IMR-90 (cell line): Measurements from ENCODE around the gene NTRK2. TPM values are rescaled to one million over a fixed set of nuclear protein-coding genes. Genes with fewer than 3 reads are reported as not detected.

Experiments used
- ATAC-seq: fragments of 200-7000 bp; cut with Tn5 transposase; 2 replicates; pipeline ENCODE4 v1.9.1; 2020; ENCODE audit warnings: low read depth, mild to moderate bottlenecking, moderate library complexity
- BruUV-seq: library from RNA; stranded (reverse); fragments of 400-500 nt; replicated peaks from 2 replicates; lab custom pipeline; 2021; lab: Mats Ljungman, UMichigan
- CTCF ChIA-PET: fragments of 300-600 bp; formaldehyde crosslinking; extraction: SDS; loops from one replicate; lab custom pipeline; 2021; ENCODE audit warnings: antibody characterized with exemption; lab: Yijun Ruan, JAX
- POLR2A ChIA-PET: fragments of 300-600 bp; sonication (Branson Sonifier 250); formaldehyde crosslinking; loops from one replicate; lab custom pipeline; 2022; ENCODE audit warnings: antibody characterized with exemption; ENCODE audit not compliant: unreplicated experiment; lab: Charles Lee
- DNase-seq: peaks from one replicate; pipeline ENCODE4 v3.0.0; 2013
- H2AFZ ChIP-seq: replicated peaks from 2 replicates; pipeline ENCODE3; 2013; ENCODE audit warnings: low read length, mild to moderate bottlenecking; ENCODE audit not compliant: poor library complexity
- H2AK5ac ChIP-seq: 2 replicates; pipeline ENCODE4 v1.6.1; 2013; ENCODE audit warnings: low read depth, low read length, inconsistent platforms
- H2AK9ac ChIP-seq: replicated peaks from 2 replicates; pipeline ENCODE3; 2013; ENCODE audit warnings: mild to moderate bottlenecking, low read depth, low read length, moderate library complexity; ENCODE audit not compliant: poor library complexity
- H2BK120ac ChIP-seq: 2 replicates; pipeline ENCODE4 v1.6.1; 2013; ENCODE audit warnings: low read depth, low read length, inconsistent platforms
- H2BK15ac ChIP-seq: 3 replicates; pipeline ENCODE4 v1.6.1; 2013; ENCODE audit warnings: low read depth, low read length, inconsistent platforms
- H2BK20ac ChIP-seq: 2 replicates; pipeline ENCODE4 v1.6.1; 2013; ENCODE audit warnings: low read depth, mild to moderate bottlenecking, inconsistent platforms, low read length, moderate library complexity
- H2BK5ac ChIP-seq: 2 replicates; pipeline ENCODE4 v1.6.1; 2013; ENCODE audit warnings: mild to moderate bottlenecking, low read depth, low read length, inconsistent platforms; ENCODE audit not compliant: poor library complexity, severe bottlenecking
- H3K14ac ChIP-seq: replicated peaks from 2 replicates; pipeline ENCODE4 v1.6.1; 2013; ENCODE audit warnings: low read depth, low read length, inconsistent platforms
- H3K18ac ChIP-seq: 2 replicates; pipeline ENCODE4 v1.6.1; 2013; ENCODE audit warnings: low read depth, low read length, control low read depth
- H3K23ac ChIP-seq: 2 replicates; pipeline ENCODE4 v1.6.1; 2013; ENCODE audit warnings: low read depth, low read length, inconsistent platforms
- H3K27ac ChIP-seq: 2 replicates; pipeline ENCODE4 v1.5.1; 2013; ENCODE audit warnings: mild to moderate bottlenecking, control low read depth, low read length; ENCODE audit not compliant: insufficient read depth
- H3K27me3 ChIP-seq: 2 replicates; pipeline ENCODE4 v1.6.1; 2013; ENCODE audit warnings: low read length; ENCODE audit not compliant: control insufficient read depth, insufficient read depth
- H3K36me3 ChIP-seq: 2 replicates; pipeline ENCODE4 v1.6.1; 2013; ENCODE audit warnings: low read length, mixed read lengths; ENCODE audit not compliant: control insufficient read depth, insufficient read depth
- H3K4ac ChIP-seq: 2 replicates; pipeline ENCODE4 v1.6.1; 2013; ENCODE audit warnings: low read depth, low read length, inconsistent platforms
- H3K4me1 ChIP-seq: 2 replicates; pipeline ENCODE4 v1.6.1; 2013; ENCODE audit warnings: low read length, mixed read lengths; ENCODE audit not compliant: control insufficient read depth, insufficient read depth
- H3K4me2 ChIP-seq: 2 replicates; pipeline ENCODE4 v1.6.1; 2013; ENCODE audit warnings: low read depth, mild to moderate bottlenecking, control low read depth, low read length, moderate library complexity
- H3K4me3 ChIP-seq: 2 replicates; pipeline ENCODE4 v1.5.1; 2013; ENCODE audit warnings: low read depth, mild to moderate bottlenecking, control low read depth, low read length, moderate library complexity; ENCODE audit not compliant: insufficient read depth
- H3K56ac ChIP-seq: 2 replicates; pipeline ENCODE4 v1.6.1; 2013; ENCODE audit warnings: low read length, inconsistent platforms; ENCODE audit not compliant: insufficient read depth; ENCODE audit errors: extremely low read depth
- H3K79me1 ChIP-seq, 2 experiments: 2 replicates each; pipeline ENCODE4 v1.6.1; 2013; ENCODE audit warnings: low read length in 2 of 2, inconsistent platforms in 1 of 2, low read depth in 1 of 2
- H3K9ac ChIP-seq: 2 replicates; pipeline ENCODE4 v1.6.1; 2013; ENCODE audit warnings: low read depth, low read length, control low read depth
- H3K9me1 ChIP-seq: 2 replicates; pipeline ENCODE4 v1.6.1; 2013; ENCODE audit warnings: low read length, inconsistent platforms; ENCODE audit not compliant: insufficient read depth
- H3K9me3 ChIP-seq: 2 replicates; pipeline ENCODE4 v1.6.1; 2013; ENCODE audit warnings: low read length; ENCODE audit not compliant: control insufficient read depth, insufficient read depth
- H4K20me1 ChIP-seq: 2 replicates; pipeline ENCODE4 v1.6.1; 2013; ENCODE audit warnings: low read length, inconsistent platforms; ENCODE audit not compliant: insufficient read depth
- H4K5ac ChIP-seq: 2 replicates; pipeline ENCODE4 v1.6.1; 2013; ENCODE audit warnings: mild to moderate bottlenecking, low read depth, low read length, control low read depth
- H4K8ac ChIP-seq, 2 experiments: 2 replicates each; pipeline ENCODE4 v1.6.1; 2013; ENCODE audit warnings: low read depth in 2 of 2, low read length in 2 of 2, control low read depth in 1 of 2, inconsistent platforms in 1 of 2
- H4K91ac ChIP-seq: 2 replicates; pipeline ENCODE4 v1.6.1; 2013; ENCODE audit warnings: low read depth, low read length, inconsistent platforms; ENCODE audit not compliant: insufficient read depth
- BHLHE40 ChIP-seq: fragments of 150-350 bp; IDR thresholded peaks from 2 replicates; pipeline ENCODE4 v1.6.1; 2016; ENCODE audit warnings: mild to moderate bottlenecking, low read depth, low read length
- CEBPB ChIP-seq: IDR thresholded peaks from 2 replicates; pipeline ENCODE4 v1.6.1; 2012; ENCODE audit warnings: low read depth, low read length, improper control_type of control experiment
- CHD1 ChIP-seq: IDR thresholded peaks from 2 replicates; pipeline ENCODE4 v1.6.1; 2012; ENCODE audit warnings: low read depth, low read length, improper control_type of control experiment
- FOS ChIP-seq: fragments of 150-350 bp; IDR thresholded peaks from 2 replicates; pipeline ENCODE4 v1.6.1; 2016; ENCODE audit warnings: low read depth, low read length
- MAFK ChIP-seq: IDR thresholded peaks from 2 replicates; pipeline ENCODE4 v1.6.1; 2012; ENCODE audit warnings: low read depth, low read length, improper control_type of control experiment
- MAZ ChIP-seq: IDR thresholded peaks from 2 replicates; pipeline ENCODE4 v1.6.1; 2012; ENCODE audit warnings: low read depth, mild to moderate bottlenecking, low read length, improper control_type of control experiment, moderate library complexity, borderline replicate concordance
- MXI1 ChIP-seq: IDR thresholded peaks from 2 replicates; pipeline ENCODE4 v1.6.1; 2012; ENCODE audit warnings: low read depth, mild to moderate bottlenecking, low read length, moderate library complexity, borderline replicate concordance
- NFE2L2 ChIP-seq: fragments of 150-350 bp; IDR thresholded peaks from 2 replicates; pipeline ENCODE4 v1.6.1; 2016; ENCODE audit warnings: low read depth, mild to moderate bottlenecking, low read length
- POLR2A ChIP-seq: IDR thresholded peaks from 2 replicates; pipeline ENCODE4 v1.6.1; 2012; ENCODE audit warnings: mild to moderate bottlenecking, low read depth, low read length
- RAD21 ChIP-seq: IDR thresholded peaks from 2 replicates; pipeline ENCODE4 v1.6.1; 2012; ENCODE audit warnings: low read length, improper control_type of control experiment
- RCOR1 ChIP-seq: IDR thresholded peaks from 2 replicates; pipeline ENCODE4 v1.6.1; 2012; ENCODE audit warnings: mild to moderate bottlenecking, low read length, improper control_type of control experiment; ENCODE audit not compliant: insufficient replicate concordance
- RFX5 ChIP-seq: IDR thresholded peaks from 2 replicates; pipeline ENCODE4 v1.8.0; 2012; ENCODE audit warnings: low read depth, mild to moderate bottlenecking, low read length, moderate library complexity
- SMC3 ChIP-seq: fragments of 150-350 bp; IDR thresholded peaks from 2 replicates; pipeline ENCODE4 v1.6.1; 2016; ENCODE audit warnings: low read depth, mild to moderate bottlenecking, antibody characterized with exemption, low read length, moderate library complexity
- WGBS, 2 experiments: methylation state at CpG; one replicate each; pipeline versions ENCODE4 v1.1.5 to v1.1.7; 2013; ENCODE audit warnings: missing lambda C conversion rate in 2 of 2; ENCODE audit not compliant: insufficient read length in 1 of 2; ENCODE audit errors: extremely low coverage in 2 of 2; 5-methylcytosine and 5-hydroxymethylcytosine counted together
- dilution Hi-C: fragments of 300-500 bp; cut with HindIII; formaldehyde crosslinking; loops from one replicate; pipeline ENCODE4 v1.14.3; 2018; ENCODE audit warnings: low sequenced_read_pairs; ENCODE audit not compliant: unreplicated experiment
- in situ Hi-C: fragments of 300-500 bp; cut with MboI; formaldehyde crosslinking; loops from 3 replicates; pipeline ENCODE4 v1.14.3; 2019; ENCODE audit warnings: low sequenced_read_pairs, inconsistent platforms, mixed read lengths
- intact Hi-C: fragments of 100-400 bp; cut with micrococcal nuclease; formaldehyde crosslinking; loops from 2 replicates; pipeline ENCODE4 v1.10.0; 2022
- polyA plus RNA-seq, 3 experiments: library from polyadenylated mRNA; depleted of rRNA; stranded (reverse); fragments of >200 nt; gene quantifications; 2 replicates each; pipeline ENCODE4 v1.2.3, GENCODE V29; 2012; ENCODE audit warnings: low replicate concordance in 1 of 3
- total RNA-seq: library from RNA; depleted of rRNA; stranded (reverse); fragments of >200 nt; gene quantifications from 2 replicates; pipeline ENCODE4 v1.2.3, GENCODE V29; 2012
- TF ChIP-seq, protein P1 (sequence below): conservative IDR thresholded peaks from 2 replicates; pipeline ENCODE4 v1.5.1; 2012; ENCODE audit warnings: mild to moderate bottlenecking, low read depth, low read length, improper control_type of control experiment
- TF ChIP-seq, protein P2 (sequence below): fragments of 150-350 bp; IDR thresholded peaks from 2 replicates; pipeline ENCODE4 v1.6.1; 2017; ENCODE audit warnings: mild to moderate bottlenecking, antibody characterized with exemption, low read length, low read depth
- TF ChIP-seq, protein P3 (sequence below): fragments of 150-350 bp; IDR thresholded peaks from 2 replicates; pipeline ENCODE4 v1.6.1; 2016; ENCODE audit warnings: low read depth, mild to moderate bottlenecking, low read length, moderate library complexity, borderline replicate concordance

Gene NTRK2
- total and polyA plus RNA-seq, 2 of the 4 experiments (the other 2 are of a cell fraction), result under 0.01 to 0.02 TPM

DNA sequence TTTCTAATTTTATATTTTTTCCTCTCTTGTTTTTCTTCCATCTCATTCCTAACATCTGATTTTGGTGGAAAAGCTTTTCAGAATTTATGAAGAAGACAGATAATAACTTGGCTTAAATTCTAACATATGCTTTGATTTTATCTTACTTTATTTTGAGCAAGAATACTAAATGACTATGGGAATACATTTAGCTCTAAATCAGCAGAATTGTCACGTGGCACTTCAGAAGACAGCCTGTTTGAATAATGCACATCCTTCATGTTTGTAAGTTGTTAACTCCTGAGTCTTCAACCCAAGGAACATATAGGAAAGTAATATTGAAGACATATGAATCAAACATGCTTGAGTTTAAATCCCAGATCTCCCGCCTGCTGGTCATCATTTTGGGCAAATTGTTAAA is 90.3 kb downstream of the NTRK2 start:
- Histone ChIP-seq H2BK120ac (no peak overlapping the region), H2BK20ac (no peak overlapping the region), H3K9ac (no peak overlapping the region), H4K91ac (no peak overlapping the region), H3K79me1 (no peaks in the 10 kb centered on the region), H2AFZ (no peak overlapping the region), H4K8ac (no peak overlapping the region), H3K9me3 (0 out of 2 replicates have a peak, but pooled peaks cover 2% of the 10 kb centered on the region), H2BK5ac (no peak overlapping the region), H3K14ac (no peak overlapping the region), H3K9me1 (no peaks in the 10 kb centered on the region), H2BK15ac (no peak overlapping the region), H3K4me1 (peaks cover 1% of the 10 kb centered on the region; the same call in 1 of the 2 replicates), H3K18ac (no peak overlapping the region), H3K56ac (no peak overlapping the region), H3K27ac (no peak overlapping the region), H3K23ac (no peak overlapping the region), H3K4me2 (no peak overlapping the region), H4K20me1 (no peaks in the 10 kb centered on the region), H2AK5ac (no peak overlapping the region), H2AK9ac (no peak overlapping the region), H3K27me3 (no peaks in the 10 kb centered on the region), H4K5ac (no peak overlapping the region), H3K36me3 (no peaks in the 10 kb centered on the region), H3K4me3 (no peak overlapping the region), H3K4ac (no peak overlapping the region)
- intact Hi-C loops (no loop called here), in situ Hi-C loops (no loop called here), dilution Hi-C loops (no loop called here)
- WGBS, 2 experiments, result no CpG with 5 or more reads among the region's 2 CpGs
- ChIA-PET CTCF (no interaction called here), POLR2A (no interaction called here)
- no TSS peak for BruUV-seq
- ATAC-seq (no peak), DNase-seq (no peak)
- TF ChIP-seq RFX5 (no peak), POLR2A (no peak), CEBPB (no peak), NFE2L2 (no peak), MXI1 (no peak), BHLHE40 (no peak), MAFK (no peak), MAZ (no peak), CHD1 (no peak), RAD21 (no peak), RCOR1 (no peak), FOS (no peak), SMC3 (no peak)
- TF ChIP-seq, protein P1, sequence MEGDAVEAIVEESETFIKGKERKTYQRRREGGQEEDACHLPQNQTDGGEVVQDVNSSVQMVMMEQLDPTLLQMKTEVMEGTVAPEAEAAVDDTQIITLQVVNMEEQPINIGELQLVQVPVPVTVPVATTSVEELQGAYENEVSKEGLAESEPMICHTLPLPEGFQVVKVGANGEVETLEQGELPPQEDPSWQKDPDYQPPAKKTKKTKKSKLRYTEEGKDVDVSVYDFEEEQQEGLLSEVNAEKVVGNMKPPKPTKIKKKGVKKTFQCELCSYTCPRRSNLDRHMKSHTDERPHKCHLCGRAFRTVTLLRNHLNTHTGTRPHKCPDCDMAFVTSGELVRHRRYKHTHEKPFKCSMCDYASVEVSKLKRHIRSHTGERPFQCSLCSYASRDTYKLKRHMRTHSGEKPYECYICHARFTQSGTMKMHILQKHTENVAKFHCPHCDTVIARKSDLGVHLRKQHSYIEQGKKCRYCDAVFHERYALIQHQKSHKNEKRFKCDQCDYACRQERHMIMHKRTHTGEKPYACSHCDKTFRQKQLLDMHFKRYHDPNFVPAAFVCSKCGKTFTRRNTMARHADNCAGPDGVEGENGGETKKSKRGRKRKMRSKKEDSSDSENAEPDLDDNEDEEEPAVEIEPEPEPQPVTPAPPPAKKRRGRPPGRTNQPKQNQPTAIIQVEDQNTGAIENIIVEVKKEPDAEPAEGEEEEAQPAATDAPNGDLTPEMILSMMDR, result no peak
- TF ChIP-seq, protein P2, sequence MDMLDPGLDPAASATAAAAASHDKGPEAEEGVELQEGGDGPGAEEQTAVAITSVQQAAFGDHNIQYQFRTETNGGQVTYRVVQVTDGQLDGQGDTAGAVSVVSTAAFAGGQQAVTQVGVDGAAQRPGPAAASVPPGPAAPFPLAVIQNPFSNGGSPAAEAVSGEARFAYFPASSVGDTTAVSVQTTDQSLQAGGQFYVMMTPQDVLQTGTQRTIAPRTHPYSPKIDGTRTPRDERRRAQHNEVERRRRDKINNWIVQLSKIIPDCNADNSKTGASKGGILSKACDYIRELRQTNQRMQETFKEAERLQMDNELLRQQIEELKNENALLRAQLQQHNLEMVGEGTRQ, result no peak
- TF ChIP-seq, protein P3, sequence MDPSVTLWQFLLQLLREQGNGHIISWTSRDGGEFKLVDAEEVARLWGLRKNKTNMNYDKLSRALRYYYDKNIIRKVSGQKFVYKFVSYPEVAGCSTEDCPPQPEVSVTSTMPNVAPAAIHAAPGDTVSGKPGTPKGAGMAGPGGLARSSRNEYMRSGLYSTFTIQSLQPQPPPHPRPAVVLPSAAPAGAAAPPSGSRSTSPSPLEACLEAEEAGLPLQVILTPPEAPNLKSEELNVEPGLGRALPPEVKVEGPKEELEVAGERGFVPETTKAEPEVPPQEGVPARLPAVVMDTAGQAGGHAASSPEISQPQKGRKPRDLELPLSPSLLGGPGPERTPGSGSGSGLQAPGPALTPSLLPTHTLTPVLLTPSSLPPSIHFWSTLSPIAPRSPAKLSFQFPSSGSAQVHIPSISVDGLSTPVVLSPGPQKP, result no peak
